ENCODE data around the gene COA8. TPM values are rescaled to one million over a fixed set of nuclear protein-coding genes. Genes with fewer than 3 reads are reported as not detected.

COA8 gene
- total RNA-seq, 1 donor from 2014 or later: 54.9 TPM

DNA sequence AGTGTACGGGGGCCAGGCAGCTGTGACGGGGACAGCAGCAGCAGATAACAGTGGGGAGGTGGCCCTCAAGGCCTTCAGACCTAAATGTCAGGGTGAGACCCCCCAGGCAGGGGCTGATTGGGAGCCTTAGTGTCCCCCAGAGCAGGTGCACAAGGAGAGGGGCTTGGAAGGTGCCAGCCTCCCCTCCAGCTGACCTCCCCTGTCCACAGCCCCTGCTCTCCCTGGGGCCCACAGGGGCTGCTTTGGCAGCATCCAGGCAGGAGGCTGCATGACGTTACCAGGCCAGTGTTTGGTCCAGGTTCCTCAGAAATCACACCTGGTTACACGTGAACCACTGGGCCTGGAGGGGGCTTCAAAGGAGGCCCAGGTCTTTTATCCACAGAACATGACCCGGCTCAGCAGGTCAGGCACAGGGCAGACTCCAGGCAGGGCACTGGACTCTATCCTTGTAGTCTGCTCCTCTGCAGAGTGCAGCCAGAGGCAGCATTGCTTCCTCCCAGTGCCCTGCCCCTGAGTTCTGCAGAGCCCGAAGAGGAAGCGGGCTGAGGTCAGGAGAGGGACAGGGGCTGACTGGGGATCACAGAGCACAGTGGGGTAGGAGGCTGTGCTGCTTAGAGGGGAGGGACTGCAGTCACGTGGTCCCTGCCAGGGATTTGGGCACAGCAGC lies 36.4 kb upstream of the COA8 start:
- peaks cover 7% of the 10 kb centered on the region for H3K9me3 Mint-ChIP-seq (ENCODE audit: unreplicated experiment)
- H3K4me1 Mint-ChIP-seq (ENCODE audit: low read depth, unreplicated experiment): peaks cover 29% of the 10 kb centered on the region
- no peak overlapping the region for H3K27ac Mint-ChIP-seq (ENCODE audit: unreplicated experiment)

DNA sequence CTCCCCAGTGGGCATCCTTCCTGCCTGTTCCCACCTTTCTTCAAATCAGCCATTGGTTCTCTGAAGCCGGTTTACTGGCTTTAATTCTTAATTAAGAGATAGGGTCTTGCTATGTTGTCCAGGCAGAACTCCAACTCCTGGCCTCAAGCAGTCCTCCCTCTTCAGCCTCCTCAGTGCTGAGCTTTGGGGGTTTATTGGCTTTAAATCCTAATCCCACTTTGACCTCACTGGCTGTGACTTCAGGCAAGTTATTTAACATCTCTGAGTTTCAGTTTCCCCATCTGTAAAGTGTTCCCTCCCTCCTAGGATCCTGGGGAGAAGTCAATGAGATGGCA lies 35.9 kb upstream of the COA8 start:
- no peaks in the 10 kb centered on the region for H3K36me3 Mint-ChIP-seq (ENCODE audit: unreplicated experiment)
- DNase-seq: no peak
- H3K27ac Mint-ChIP-seq (ENCODE audit: unreplicated experiment): peak overlapping the region; percentile 99
- H3K9me3 Mint-ChIP-seq (ENCODE audit: unreplicated experiment): peaks cover 7% of the 10 kb centered on the region
- peaks cover 29% of the 10 kb centered on the region for H3K4me1 Mint-ChIP-seq (ENCODE audit: low read depth, unreplicated experiment)
- peaks cover 21% of the 10 kb centered on the region for H3K27me3 Mint-ChIP-seq (ENCODE audit: unreplicated experiment)
- TF ChIP-seq, protein P1, sequence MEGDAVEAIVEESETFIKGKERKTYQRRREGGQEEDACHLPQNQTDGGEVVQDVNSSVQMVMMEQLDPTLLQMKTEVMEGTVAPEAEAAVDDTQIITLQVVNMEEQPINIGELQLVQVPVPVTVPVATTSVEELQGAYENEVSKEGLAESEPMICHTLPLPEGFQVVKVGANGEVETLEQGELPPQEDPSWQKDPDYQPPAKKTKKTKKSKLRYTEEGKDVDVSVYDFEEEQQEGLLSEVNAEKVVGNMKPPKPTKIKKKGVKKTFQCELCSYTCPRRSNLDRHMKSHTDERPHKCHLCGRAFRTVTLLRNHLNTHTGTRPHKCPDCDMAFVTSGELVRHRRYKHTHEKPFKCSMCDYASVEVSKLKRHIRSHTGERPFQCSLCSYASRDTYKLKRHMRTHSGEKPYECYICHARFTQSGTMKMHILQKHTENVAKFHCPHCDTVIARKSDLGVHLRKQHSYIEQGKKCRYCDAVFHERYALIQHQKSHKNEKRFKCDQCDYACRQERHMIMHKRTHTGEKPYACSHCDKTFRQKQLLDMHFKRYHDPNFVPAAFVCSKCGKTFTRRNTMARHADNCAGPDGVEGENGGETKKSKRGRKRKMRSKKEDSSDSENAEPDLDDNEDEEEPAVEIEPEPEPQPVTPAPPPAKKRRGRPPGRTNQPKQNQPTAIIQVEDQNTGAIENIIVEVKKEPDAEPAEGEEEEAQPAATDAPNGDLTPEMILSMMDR (IDR thresholded peaks at IDR 0.05; ENCODE audit: partially characterized antibody, unreplicated experiment): no peak
- peak overlapping the region; percentile 93 for H3K4me3 Mint-ChIP-seq (ENCODE audit: unreplicated experiment)

More for the DNA sequence above, 36.4 kb upstream of the COA8 start:
- H3K27me3 Mint-ChIP-seq (ENCODE audit: unreplicated experiment): peaks cover 21% of the 10 kb centered on the region
- DNase-seq: no peak
- no peak overlapping the region for H3K4me3 Mint-ChIP-seq (ENCODE audit: unreplicated experiment)
- H3K36me3 Mint-ChIP-seq (ENCODE audit: unreplicated experiment): no peaks in the 10 kb centered on the region
- TF ChIP-seq, protein P1 (IDR thresholded peaks at IDR 0.05; ENCODE audit: partially characterized antibody, unreplicated experiment): no peak

GRCh38 chr14:103527408-103528145 lies 35.2 kb upstream of the COA8 start:
- Mint-ChIP-seq H3K9me3 (ENCODE audit: unreplicated experiment) (peaks cover 7% of the 10 kb centered on the region), H3K4me3 (ENCODE audit: unreplicated experiment) (peak overlapping the region; percentile 93), H3K27ac (ENCODE audit: unreplicated experiment) (peak overlapping the region; percentile 99), H3K27me3 (ENCODE audit: unreplicated experiment) (peaks cover 21% of the 10 kb centered on the region), H3K4me1 (ENCODE audit: low read depth, unreplicated experiment) (peaks cover 29% of the 10 kb centered on the region), H3K36me3 (ENCODE audit: unreplicated experiment) (no peaks in the 10 kb centered on the region)
- TF ChIP-seq, protein P1 (IDR thresholded peaks at IDR 0.05; ENCODE audit: partially characterized antibody, unreplicated experiment): no peak
- peak; percentile 16 for DNase-seq

DNA sequence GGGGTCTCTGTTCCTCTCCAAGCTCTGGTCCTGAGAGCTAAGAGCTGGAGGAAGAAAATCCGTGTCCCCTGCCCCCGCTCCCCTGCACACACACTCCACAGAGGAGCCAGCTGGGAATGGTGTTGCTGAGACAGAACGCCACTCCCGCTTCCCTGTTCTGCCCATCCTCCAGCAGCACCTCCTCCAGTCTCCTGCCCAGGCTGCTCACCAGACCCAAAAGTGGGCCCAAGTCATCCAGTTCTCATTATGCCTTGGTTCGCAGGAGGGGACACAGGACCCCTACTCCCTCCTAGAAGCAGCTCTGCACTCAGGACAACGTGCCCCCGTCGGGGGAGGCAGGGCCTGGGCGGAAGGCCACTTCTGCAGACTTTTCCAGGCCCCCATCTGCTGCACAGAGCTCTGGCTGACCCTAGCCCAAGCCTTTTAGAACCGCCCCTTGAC lies 34.6 kb upstream of the COA8 start:
- Mint-ChIP-seq H3K36me3 (ENCODE audit: unreplicated experiment) (no peaks in the 10 kb centered on the region), H3K4me3 (ENCODE audit: unreplicated experiment) (peak overlapping the region; percentile 93), H3K27me3 (ENCODE audit: unreplicated experiment) (peaks cover 21% of the 10 kb centered on the region), H3K4me1 (ENCODE audit: low read depth, unreplicated experiment) (peaks cover 29% of the 10 kb centered on the region), H3K9me3 (ENCODE audit: unreplicated experiment) (peaks cover 7% of the 10 kb centered on the region), H3K27ac (ENCODE audit: unreplicated experiment) (peak overlapping the region; percentile 99)
- peak; percentile 69 for DNase-seq
- TF ChIP-seq, protein P1 (IDR thresholded peaks at IDR 0.05; ENCODE audit: partially characterized antibody, unreplicated experiment): no peak

Data from glutamatergic neuron (in vitro differentiated cells).